K562 (cell line): ENCODE measurements around the gene ZNF646. TPM values are rescaled to one million over a fixed set of nuclear protein-coding genes. Genes with fewer than 3 reads are reported as not detected.

Experiments
- ADNP ChIP-seq: fragments of 200-800 bp; sonication (Bioruptor generic); IDR thresholded peaks from 2 replicates; pipeline ENCODE4 v1.6.1; 2016; ENCODE audit warnings: missing genetic modification characterization, missing compliant biosample characterization
- CCNT2 ChIP-seq: IDR thresholded peaks from 2 replicates; pipeline ENCODE4 v1.6.1; 2011; ENCODE audit warnings: borderline replicate concordance, low read depth, mild to moderate bottlenecking, moderate library complexity, mixed read lengths, low read length; ENCODE audit not compliant: insufficient read length; ENCODE audit errors: extremely low read depth
- CEBPG ChIP-seq, 3 experiments: fragments of 200-800 bp in 1 of 3; sonication (Bioruptor generic) in 1 of 3; sonication (generic) in 1 of 3; formaldehyde crosslinking in 1 of 3; IDR thresholded peaks in 2 of 3; conservative IDR thresholded peaks in 1 of 3; 2 replicates each; pipeline versions ENCODE4 v1.6.1 to v1.8.0; 2016 to 2022; ENCODE audit warnings: missing compliant biosample characterization in 2 of 3, missing genetic modification characterization in 2 of 3, mild to moderate bottlenecking in 1 of 3, missing genetic modification reagents in 1 of 3
- CREBBP ChIP-seq: IDR thresholded peaks from one replicate; pipeline ENCODE4 v1.6.1; 2012; ENCODE audit warnings: low read depth, mild to moderate bottlenecking, control low read depth, inconsistent platforms, low read length
- CSDE1 ChIP-seq, 2 experiments: fragments of 450-650 bp; IDR thresholded peaks; 2 replicates each; pipeline ENCODE4 v1.6.1; 2016; ENCODE audit warnings: mild to moderate bottlenecking in 1 of 2
- KLF10 ChIP-seq: fragments of 250-450 bp; sonication (Bioruptor Pico); IDR thresholded peaks from 2 replicates; pipeline ENCODE4 v1.6.1; 2021; ENCODE audit warnings: matching md5 sums
- POLR2B ChIP-seq: fragments of 450-650 bp; IDR thresholded peaks from 2 replicates; pipeline ENCODE4 v1.6.1; 2018; ENCODE audit warnings: low read depth; ENCODE audit not compliant: partially characterized antibody
- TCFL5 ChIP-seq: fragments of 250-450 bp; sonication (Bioruptor Pico); conservative IDR thresholded peaks from 2 replicates; pipeline ENCODE4 v1.6.1; 2021; ENCODE audit warnings: mild to moderate bottlenecking, moderate library complexity, matching md5 sums
- ZBED1 ChIP-seq: IDR thresholded peaks from 2 replicates; pipeline ENCODE4 v1.6.1; 2014
- ZFX ChIP-seq: sonication (generic); formaldehyde crosslinking; IDR thresholded peaks from 2 replicates; pipeline ENCODE4 v1.8.0; 2022; ENCODE audit warnings: mild to moderate bottlenecking, missing genetic modification reagents, moderate library complexity
- ZNF507 ChIP-seq: conservative IDR thresholded peaks from 2 replicates; pipeline ENCODE4 v1.6.1; 2017; ENCODE audit warnings: missing genetic modification characterization, missing compliant biosample characterization
- ZNF57 ChIP-seq: fragments of 450-650 bp; formaldehyde crosslinking; IDR thresholded peaks from 2 replicates; pipeline ENCODE4 v1.4.0; 2020; ENCODE audit warnings: mild to moderate bottlenecking, moderate library complexity
- ZNF695 ChIP-seq: fragments of 450-650 bp; formaldehyde crosslinking; IDR thresholded peaks from 2 replicates; pipeline ENCODE4 v1.4.0; 2020; ENCODE audit warnings: mild to moderate bottlenecking, moderate library complexity
- polyA plus RNA-seq, 8 experiments: library from polyadenylated mRNA; depleted of rRNA in 4 of 8; stranded (reverse) in 5 of 8; unstranded in 3 of 8; fragments of >200 nt; fragmentation: Nextera tagmentation in 2 of 8; fragmentation: Illumina TruSeq in 1 of 8; extraction: Ambion mirVana in 2 of 8; extraction: Trizol in 1 of 8; gene quantifications; 2 replicates each; pipeline versions ENCODE4 v1.2.1 to v1.2.3, GENCODE V29; 2011 to 2014; ENCODE audit warnings: inconsistent platforms in 1 of 8, missing spikeins in 1 of 8
- total RNA-seq, 7 experiments: library from RNA; depleted of rRNA in 6 of 7; stranded (reverse); fragments of >200 nt in 6 of 7; fragmentation: Illumina TruSeq in 2 of 7; extraction: Trizol in 2 of 7; gene quantifications; 2 replicates each; pipeline versions ENCODE4 v1.2.1 to v1.2.3, GENCODE V29; 2011 to 2021; ENCODE audit warnings: low replicate concordance in 1 of 7
- TF ChIP-seq, protein P1 (sequence below): sonication (generic); formaldehyde crosslinking; IDR thresholded peaks from 2 replicates; pipeline ENCODE4 v1.8.1; 2023; ENCODE audit warnings: missing genetic modification reagents, mild to moderate bottlenecking, borderline replicate concordance
- TF ChIP-seq, protein P2 (sequence below): fragments of 450-650 bp; formaldehyde crosslinking; IDR thresholded peaks from 2 replicates; pipeline ENCODE4 v1.4.0; 2022; ENCODE audit warnings: missing genetic modification characterization
- TF ChIP-seq, protein P3 (sequence below): sonication (generic); formaldehyde crosslinking; IDR thresholded peaks from 2 replicates; pipeline ENCODE4 v1.8.1; 2023; ENCODE audit warnings: mild to moderate bottlenecking, missing genetic modification reagents

ZNF646 gene
- total and polyA plus RNA-seq, 9 of the 15 experiments (the other 6 are each of a cell fraction or from before 2014, with no cell fraction given) = 0.08 to 20.6 (median 8.0) TPM

DNA sequence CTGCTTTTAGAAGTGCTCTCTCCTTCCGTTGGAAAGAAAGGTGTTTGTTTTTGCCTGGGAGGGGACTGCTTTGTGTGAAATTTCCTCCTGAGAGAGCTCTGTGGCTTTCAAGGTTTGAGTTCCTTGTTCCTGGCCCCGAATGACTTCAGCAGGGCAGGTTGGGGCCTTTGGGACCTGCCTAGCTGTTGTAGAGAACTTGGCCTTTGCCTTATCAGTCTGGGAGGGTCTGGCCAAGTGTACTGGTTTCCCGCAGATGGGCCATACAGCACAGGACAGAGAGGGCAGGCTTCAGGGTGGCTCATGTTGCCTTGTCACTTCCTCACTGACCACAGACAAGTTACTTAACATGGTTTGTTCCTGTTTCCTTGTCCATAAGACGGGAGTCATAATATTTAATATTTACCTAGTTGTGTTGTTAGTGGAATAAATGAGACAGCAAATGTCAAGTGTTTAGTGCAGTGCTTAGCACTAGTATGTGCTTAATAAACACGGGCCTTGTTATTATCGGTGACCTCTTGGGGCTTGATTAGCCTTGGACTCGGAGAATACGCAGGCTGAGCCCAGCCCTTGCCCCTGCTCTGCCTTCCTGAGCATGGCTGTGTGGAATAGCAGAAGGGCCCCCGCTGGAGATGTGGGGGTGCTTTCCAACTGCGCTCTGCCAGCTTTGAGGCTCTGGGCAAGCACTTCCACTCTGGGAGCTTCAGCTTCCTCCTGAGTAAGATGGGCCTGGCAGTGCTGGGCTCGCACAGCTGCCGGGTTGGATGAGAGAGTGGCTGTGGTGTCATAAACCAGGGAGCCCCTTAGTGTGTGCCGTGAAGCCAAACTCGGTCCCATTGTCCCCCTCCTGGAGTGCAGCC is 54.7 kb downstream of the ZNF646 start (continued):
- TF ChIP-seq, protein P1, sequence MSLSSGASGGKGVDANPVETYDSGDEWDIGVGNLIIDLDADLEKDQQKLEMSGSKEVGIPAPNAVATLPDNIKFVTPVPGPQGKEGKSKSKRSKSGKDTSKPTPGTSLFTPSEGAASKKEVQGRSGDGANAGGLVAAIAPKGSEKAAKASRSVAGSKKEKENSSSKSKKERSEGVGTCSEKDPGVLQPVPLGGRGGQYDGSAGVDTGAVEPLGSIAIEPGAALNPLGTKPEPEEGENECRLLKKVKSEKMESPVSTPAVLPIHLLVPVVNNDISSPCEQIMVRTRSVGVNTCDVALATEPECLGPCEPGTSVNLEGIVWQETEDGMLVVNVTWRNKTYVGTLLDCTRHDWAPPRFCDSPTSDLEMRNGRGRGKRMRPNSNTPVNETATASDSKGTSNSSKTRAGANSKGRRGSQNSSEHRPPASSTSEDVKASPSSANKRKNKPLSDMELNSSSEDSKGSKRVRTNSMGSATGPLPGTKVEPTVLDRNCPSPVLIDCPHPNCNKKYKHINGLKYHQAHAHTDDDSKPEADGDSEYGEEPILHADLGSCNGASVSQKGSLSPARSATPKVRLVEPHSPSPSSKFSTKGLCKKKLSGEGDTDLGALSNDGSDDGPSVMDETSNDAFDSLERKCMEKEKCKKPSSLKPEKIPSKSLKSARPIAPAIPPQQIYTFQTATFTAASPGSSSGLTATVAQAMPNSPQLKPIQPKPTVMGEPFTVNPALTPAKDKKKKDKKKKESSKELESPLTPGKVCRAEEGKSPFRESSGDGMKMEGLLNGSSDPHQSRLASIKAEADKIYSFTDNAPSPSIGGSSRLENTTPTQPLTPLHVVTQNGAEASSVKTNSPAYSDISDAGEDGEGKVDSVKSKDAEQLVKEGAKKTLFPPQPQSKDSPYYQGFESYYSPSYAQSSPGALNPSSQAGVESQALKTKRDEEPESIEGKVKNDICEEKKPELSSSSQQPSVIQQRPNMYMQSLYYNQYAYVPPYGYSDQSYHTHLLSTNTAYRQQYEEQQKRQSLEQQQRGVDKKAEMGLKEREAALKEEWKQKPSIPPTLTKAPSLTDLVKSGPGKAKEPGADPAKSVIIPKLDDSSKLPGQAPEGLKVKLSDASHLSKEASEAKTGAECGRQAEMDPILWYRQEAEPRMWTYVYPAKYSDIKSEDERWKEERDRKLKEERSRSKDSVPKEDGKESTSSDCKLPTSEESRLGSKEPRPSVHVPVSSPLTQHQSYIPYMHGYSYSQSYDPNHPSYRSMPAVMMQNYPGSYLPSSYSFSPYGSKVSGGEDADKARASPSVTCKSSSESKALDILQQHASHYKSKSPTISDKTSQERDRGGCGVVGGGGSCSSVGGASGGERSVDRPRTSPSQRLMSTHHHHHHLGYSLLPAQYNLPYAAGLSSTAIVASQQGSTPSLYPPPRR = no peak
- no peak for TF ChIP-seq KLF10 (CRISPR knock-in tag)
- peak; percentile 34 for TF ChIP-seq CCNT2
- TF ChIP-seq, protein P2, sequence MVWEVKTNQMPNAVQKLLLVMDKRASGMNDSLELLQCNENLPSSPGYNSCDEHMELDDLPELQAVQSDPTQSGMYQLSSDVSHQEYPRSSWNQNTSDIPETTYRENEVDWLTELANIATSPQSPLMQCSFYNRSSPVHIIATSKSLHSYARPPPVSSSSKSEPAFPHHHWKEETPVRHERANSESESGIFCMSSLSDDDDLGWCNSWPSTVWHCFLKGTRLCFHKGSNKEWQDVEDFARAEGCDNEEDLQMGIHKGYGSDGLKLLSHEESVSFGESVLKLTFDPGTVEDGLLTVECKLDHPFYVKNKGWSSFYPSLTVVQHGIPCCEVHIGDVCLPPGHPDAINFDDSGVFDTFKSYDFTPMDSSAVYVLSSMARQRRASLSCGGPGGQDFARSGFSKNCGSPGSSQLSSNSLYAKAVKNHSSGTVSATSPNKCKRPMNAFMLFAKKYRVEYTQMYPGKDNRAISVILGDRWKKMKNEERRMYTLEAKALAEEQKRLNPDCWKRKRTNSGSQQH = no peak
- no peak for TF ChIP-seq TCFL5 (CRISPR knock-in tag)
- no peak for TF ChIP-seq ZNF507
- TF ChIP-seq ZBED1 = no peak
- TF ChIP-seq CEBPG (CRISPR knock-in tag; IDR thresholded peaks at IDR 0.05) = no peak
- no peak for TF ChIP-seq CEBPG (tag; conservative IDR thresholded peaks at IDR 0.05 in 1 of 2, IDR thresholded peaks at IDR 0.05 in 1 of 2)
- no peak for TF ChIP-seq ZNF695 (CRISPR knock-in tag)
- TF ChIP-seq ZNF57 (CRISPR knock-in tag) = peak; percentile 86
- no peak for TF ChIP-seq CREBBP
- TF ChIP-seq POLR2B = no peak
- TF ChIP-seq CSDE1 (IDR thresholded peaks at IDR 0.05) = no peak
- peak; percentile 68 for TF ChIP-seq ZFX
- no peak for TF ChIP-seq ADNP
- TF ChIP-seq, protein P3, sequence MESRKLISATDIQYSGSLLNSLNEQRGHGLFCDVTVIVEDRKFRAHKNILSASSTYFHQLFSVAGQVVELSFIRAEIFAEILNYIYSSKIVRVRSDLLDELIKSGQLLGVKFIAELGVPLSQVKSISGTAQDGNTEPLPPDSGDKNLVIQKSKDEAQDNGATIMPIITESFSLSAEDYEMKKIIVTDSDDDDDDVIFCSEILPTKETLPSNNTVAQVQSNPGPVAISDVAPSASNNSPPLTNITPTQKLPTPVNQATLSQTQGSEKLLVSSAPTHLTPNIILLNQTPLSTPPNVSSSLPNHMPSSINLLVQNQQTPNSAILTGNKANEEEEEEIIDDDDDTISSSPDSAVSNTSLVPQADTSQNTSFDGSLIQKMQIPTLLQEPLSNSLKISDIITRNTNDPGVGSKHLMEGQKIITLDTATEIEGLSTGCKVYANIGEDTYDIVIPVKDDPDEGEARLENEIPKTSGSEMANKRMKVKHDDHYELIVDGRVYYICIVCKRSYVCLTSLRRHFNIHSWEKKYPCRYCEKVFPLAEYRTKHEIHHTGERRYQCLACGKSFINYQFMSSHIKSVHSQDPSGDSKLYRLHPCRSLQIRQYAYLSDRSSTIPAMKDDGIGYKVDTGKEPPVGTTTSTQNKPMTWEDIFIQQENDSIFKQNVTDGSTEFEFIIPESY (CRISPR knock-in tag) = no peak
